K562 (cell line): ENCODE results near the gene AGPAT1. TPM values are rescaled to one million over a fixed set of nuclear protein-coding genes. Genes with fewer than 3 reads are reported as not detected.

Experiments
- CHD1 ChIP-seq: fragments of 200-600 bp; sonication (generic); IDR thresholded peaks from one replicate; pipeline ENCODE4 v1.6.1; 2012; ENCODE audit warnings: mild to moderate bottlenecking, moderate library complexity, low read length, inconsistent platforms
- DNMT1 ChIP-seq: fragments of 450-650 bp; IDR thresholded peaks from 2 replicates; pipeline ENCODE4 v1.6.1; 2016; ENCODE audit warnings: antibody characterized with exemption, mild to moderate bottlenecking
- JUN ChIP-seq, 2 experiments: sonication (generic) in 1 of 2; formaldehyde crosslinking in 1 of 2; IDR thresholded peaks; 2 replicates each; pipeline versions ENCODE4 v1.6.1 to v1.8.0; 2012 to 2022; ENCODE audit warnings: borderline replicate concordance in 2 of 2, mild to moderate bottlenecking in 2 of 2, improper control_type of control experiment in 1 of 2, low read depth in 1 of 2, low read length in 1 of 2, missing genetic modification reagents in 1 of 2
- MAFK ChIP-seq: IDR thresholded peaks from 2 replicates; pipeline ENCODE4 v1.6.1; 2011; ENCODE audit warnings: low read length, improper control_type of control experiment
- PCBP1 ChIP-seq: fragments of 200-400 bp; formaldehyde crosslinking; IDR thresholded peaks from 2 replicates; pipeline ENCODE4 v1.6.1; 2018; ENCODE audit warnings: mild to moderate bottlenecking, low read depth, low read length; ENCODE audit not compliant: poor library complexity, severe bottlenecking
- RFX7 ChIP-seq: fragments of 250-450 bp; sonication (Bioruptor Pico); IDR thresholded peaks from 2 replicates; pipeline ENCODE4 v1.5.1; 2021; ENCODE audit warnings: mild to moderate bottlenecking
- SMC3 ChIP-seq: conservative IDR thresholded peaks from 2 replicates; pipeline ENCODE4 v1.6.1; 2011; ENCODE audit warnings: low read depth, low read length, improper control_type of control experiment; ENCODE audit not compliant: insufficient read depth
- SRSF7 ChIP-seq: fragments of 200-400 bp; formaldehyde crosslinking; optimal IDR thresholded peaks from 2 replicates; pipeline ENCODE3; 2017; ENCODE audit warnings: mild to moderate bottlenecking, low read depth, low read length
- TAF9B ChIP-seq: fragments of 450-650 bp; IDR thresholded peaks from 2 replicates; pipeline ENCODE4 v1.6.1; 2018; ENCODE audit warnings: mild to moderate bottlenecking; ENCODE audit not compliant: partially characterized antibody
- ZFPM2 ChIP-seq: fragments of 250-450 bp; sonication (Bioruptor Pico); IDR thresholded peaks from 2 replicates; pipeline ENCODE4 v1.5.1; 2022; ENCODE audit warnings: mild to moderate bottlenecking
- ZNF830 ChIP-seq: fragments of 250-450 bp; sonication (Bioruptor Pico); IDR thresholded peaks from 2 replicates; pipeline ENCODE4 v1.5.0; 2021; ENCODE audit warnings: mild to moderate bottlenecking
- polyA plus RNA-seq, 8 experiments: library from polyadenylated mRNA; depleted of rRNA in 4 of 8; stranded (reverse) in 5 of 8; unstranded in 3 of 8; fragments of >200 nt; fragmentation: Nextera tagmentation in 2 of 8; fragmentation: Illumina TruSeq in 1 of 8; extraction: Ambion mirVana in 2 of 8; extraction: Trizol in 1 of 8; gene quantifications; 2 replicates each; pipeline versions ENCODE4 v1.2.1 to v1.2.3, GENCODE V29; 2011 to 2014; ENCODE audit warnings: inconsistent platforms in 1 of 8, missing spikeins in 1 of 8
- total RNA-seq, 7 experiments: library from RNA; depleted of rRNA in 6 of 7; stranded (reverse); fragments of >200 nt in 6 of 7; fragmentation: Illumina TruSeq in 2 of 7; extraction: Trizol in 2 of 7; gene quantifications; 2 replicates each; pipeline versions ENCODE4 v1.2.1 to v1.2.3, GENCODE V29; 2011 to 2021; ENCODE audit warnings: low replicate concordance in 1 of 7
- TF ChIP-seq, protein P1 (sequence below): fragments of 250-450 bp; sonication (Bioruptor Pico); IDR thresholded peaks from 2 replicates; pipeline ENCODE4 v1.6.1; 2021; ENCODE audit warnings: mild to moderate bottlenecking
- TF ChIP-seq, protein P2 (sequence below), 2 experiments: fragments of 450-650 bp in 1 of 2; sonication (generic) in 1 of 2; formaldehyde crosslinking in 1 of 2; IDR thresholded peaks; 2 replicates each; pipeline versions ENCODE4 v1.7.1 to v1.9.0; 2016 to 2022; ENCODE audit warnings: inconsistent platforms in 1 of 2, mild to moderate bottlenecking in 1 of 2, missing genetic modification reagents in 1 of 2
- TF ChIP-seq, protein P3 (sequence below): fragments of 450-650 bp; formaldehyde crosslinking; IDR thresholded peaks from 2 replicates; pipeline ENCODE4 v1.4.0; 2020; ENCODE audit warnings: mild to moderate bottlenecking, mixed read lengths
- TF ChIP-seq, protein P4 (sequence below): fragments of 250-450 bp; sonication (Bioruptor Pico); IDR thresholded peaks from 2 replicates; pipeline ENCODE4 v1.8.0; 2022; ENCODE audit warnings: moderate library complexity, mild to moderate bottlenecking, inconsistent platforms

The AGPAT1 gene
- total and polyA plus RNA-seq, 9 of the 15 experiments (the other 6 are each of a cell fraction or from before 2014, with no cell fraction given): 37.9 to 176 (median 69.4) TPM

DNA sequence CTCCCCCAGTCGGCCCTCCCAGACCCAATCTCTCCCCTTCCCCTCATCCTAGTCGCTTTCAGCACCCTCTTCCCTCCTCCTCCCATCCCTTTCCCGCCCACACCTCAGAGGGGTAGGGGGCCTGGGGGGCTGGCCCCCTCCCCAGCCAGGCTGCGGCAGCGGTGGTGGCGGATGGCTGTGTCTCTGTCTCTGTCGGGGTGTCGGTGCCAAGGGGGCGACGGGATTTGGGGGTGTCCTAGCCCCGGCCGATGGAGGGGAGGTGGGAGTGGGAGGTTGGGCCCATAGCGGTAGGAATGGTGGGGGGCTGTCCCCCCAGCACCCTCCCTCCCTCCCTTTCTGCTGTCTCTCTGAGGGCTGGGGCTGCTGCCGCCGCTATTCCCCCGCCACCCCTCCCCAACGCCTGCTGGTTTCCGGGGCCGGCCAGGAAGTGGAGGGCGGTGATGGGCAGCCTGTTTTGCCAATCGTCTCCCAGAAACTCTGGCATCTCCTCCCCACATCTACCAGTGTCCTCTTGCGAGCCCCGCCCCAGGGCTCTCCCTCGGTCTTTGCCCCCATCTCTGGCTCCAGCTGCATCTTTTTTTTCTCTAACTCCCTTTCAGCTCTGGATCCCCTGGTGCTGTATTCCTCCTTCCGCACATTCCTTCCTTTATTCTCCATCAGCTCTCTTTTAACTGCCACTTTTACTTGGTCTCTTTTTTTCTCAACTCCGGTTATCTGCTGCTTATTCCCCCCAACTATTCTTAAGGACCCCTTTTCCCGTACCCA, at the start of gene AGPAT1 (continued):
- TF ChIP-seq, protein P1, sequence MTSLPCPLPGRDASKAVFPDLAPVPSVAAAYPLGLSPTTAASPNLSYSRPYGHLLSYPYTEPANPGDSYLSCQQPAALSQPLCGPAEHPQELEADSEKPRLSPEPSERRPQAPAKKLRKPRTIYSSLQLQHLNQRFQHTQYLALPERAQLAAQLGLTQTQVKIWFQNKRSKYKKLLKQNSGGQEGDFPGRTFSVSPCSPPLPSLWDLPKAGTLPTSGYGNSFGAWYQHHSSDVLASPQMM (CRISPR knock-in tag): 0 out of 2 replicates have a peak, but pooled peaks have one; percentile 54
- TF ChIP-seq, protein P2, sequence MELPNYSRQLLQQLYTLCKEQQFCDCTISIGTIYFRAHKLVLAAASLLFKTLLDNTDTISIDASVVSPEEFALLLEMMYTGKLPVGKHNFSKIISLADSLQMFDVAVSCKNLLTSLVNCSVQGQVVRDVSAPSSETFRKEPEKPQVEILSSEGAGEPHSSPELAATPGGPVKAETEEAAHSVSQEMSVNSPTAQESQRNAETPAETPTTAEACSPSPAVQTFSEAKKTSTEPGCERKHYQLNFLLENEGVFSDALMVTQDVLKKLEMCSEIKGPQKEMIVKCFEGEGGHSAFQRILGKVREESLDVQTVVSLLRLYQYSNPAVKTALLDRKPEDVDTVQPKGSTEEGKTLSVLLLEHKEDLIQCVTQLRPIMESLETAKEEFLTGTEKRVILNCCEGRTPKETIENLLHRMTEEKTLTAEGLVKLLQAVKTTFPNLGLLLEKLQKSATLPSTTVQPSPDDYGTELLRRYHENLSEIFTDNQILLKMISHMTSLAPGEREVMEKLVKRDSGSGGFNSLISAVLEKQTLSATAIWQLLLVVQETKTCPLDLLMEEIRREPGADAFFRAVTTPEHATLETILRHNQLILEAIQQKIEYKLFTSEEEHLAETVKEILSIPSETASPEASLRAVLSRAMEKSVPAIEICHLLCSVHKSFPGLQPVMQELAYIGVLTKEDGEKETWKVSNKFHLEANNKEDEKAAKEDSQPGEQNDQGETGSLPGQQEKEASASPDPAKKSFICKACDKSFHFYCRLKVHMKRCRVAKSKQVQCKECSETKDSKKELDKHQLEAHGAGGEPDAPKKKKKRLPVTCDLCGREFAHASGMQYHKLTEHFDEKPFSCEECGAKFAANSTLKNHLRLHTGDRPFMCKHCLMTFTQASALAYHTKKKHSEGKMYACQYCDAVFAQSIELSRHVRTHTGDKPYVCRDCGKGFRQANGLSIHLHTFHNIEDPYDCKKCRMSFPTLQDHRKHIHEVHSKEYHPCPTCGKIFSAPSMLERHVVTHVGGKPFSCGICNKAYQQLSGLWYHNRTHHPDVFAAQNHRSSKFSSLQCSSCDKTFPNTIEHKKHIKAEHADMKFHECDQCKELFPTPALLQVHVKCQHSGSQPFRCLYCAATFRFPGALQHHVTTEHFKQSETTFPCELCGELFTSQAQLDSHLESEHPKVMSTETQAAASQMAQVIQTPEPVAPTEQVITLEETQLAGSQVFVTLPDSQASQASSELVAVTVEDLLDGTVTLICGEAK (IDR thresholded peaks at IDR 0.05): peak; percentile 96
- TF ChIP-seq, protein P2 (CRISPR knock-in tag; IDR thresholded peaks at IDR 0.05): no peak
- TF ChIP-seq ZNF830 (CRISPR knock-in tag) (no peak), RFX7 (0 out of 2 replicates have a peak, but pooled peaks have one; percentile 11), TAF9B (peak; percentile 7), SMC3 (no peak), SRSF7 (no peak), ZFPM2 (CRISPR knock-in tag) (no peak), PCBP1 (peak; percentile 96), CHD1 (peak; percentile 66), JUN (IDR thresholded peaks at IDR 0.05; ENCODE audit: borderline replicate concordance, low read depth, low read length) (no peak), JUN (CRISPR knock-in tag; IDR thresholded peaks at IDR 0.05; ENCODE audit: borderline replicate concordance) (no peak; the same call in 1 of the 2 replicates), DNMT1 (peak; percentile 92; the same call in 1 of the 2 replicates), MAFK (no peak)
- TF ChIP-seq, protein P3, sequence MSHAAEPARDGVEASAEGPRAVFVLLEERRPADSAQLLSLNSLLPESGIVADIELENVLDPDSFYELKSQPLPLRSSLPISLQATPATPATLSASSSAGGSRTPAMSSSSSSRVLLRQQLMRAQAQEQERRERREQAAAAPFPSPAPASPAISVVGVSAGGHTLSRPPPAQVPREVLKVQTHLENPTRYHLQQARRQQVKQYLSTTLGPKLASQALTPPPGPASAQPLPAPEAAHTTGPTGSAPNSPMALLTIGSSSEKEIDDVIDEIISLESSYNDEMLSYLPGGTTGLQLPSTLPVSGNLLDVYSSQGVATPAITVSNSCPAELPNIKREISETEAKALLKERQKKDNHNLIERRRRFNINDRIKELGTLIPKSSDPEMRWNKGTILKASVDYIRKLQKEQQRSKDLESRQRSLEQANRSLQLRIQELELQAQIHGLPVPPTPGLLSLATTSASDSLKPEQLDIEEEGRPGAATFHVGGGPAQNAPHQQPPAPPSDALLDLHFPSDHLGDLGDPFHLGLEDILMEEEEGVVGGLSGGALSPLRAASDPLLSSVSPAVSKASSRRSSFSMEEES (CRISPR knock-in tag): no peak
- TF ChIP-seq, protein P4, sequence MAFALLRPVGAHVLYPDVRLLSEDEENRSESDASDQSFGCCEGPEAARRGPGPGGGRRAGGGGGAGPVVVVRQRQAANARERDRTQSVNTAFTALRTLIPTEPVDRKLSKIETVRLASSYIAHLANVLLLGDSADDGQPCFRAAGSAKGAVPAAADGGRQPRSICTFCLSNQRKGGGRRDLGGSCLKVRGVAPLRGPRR (CRISPR knock-in tag): no peak
